AG10803 (cell line): ENCODE data around the gene NAALADL2.
A peak's percentile ranks its signal among the peaks of the same experiment; 100 is the strongest.
"Not testable (repeated sequence)": the region's sequence is repeated elsewhere in the genome, so short reads cannot be mapped to it uniquely, and the experiment has no call there.

ENCODE experiments used
- DNase-seq: peaks from one replicate; pipeline ENCODE4 v3.0.0; 2010; ENCODE audit warnings: low read depth
- H3K4me3 ChIP-seq: 2 replicates; pipeline ENCODE4 v1.5.1; 2011; ENCODE audit warnings: mild to moderate bottlenecking, low read length, control low read depth
- CTCF ChIP-seq: conservative IDR thresholded peaks from 2 replicates; pipeline ENCODE4 v1.5.1; 2011; ENCODE audit warnings: mild to moderate bottlenecking, low read length, control low read depth, inconsistent platforms

The NAALADL2 gene

GRCh38 chr3:175818811-175819464, 959.8 kb downstream of the NAALADL2 start:
- no peak for DNase-seq
- TF ChIP-seq CTCF, result no peak
- no peak overlapping the region for H3K4me3 ChIP-seq

GRCh38 chr3:175822766-175823491, 963.8 kb downstream of the NAALADL2 start:
- DNase-seq, result not testable (repeated sequence)

GRCh38 chr3:175825016-175825580, 966.0 kb downstream of the NAALADL2 start:
- H3K4me3 ChIP-seq, DNase-seq: not testable (repeated sequence)

More at GRCh38 chr3:175822766-175823491, 963.8 kb downstream of the NAALADL2 start:
- H3K4me3 ChIP-seq, result not testable (repeated sequence)

- no peak for TF ChIP-seq CTCF
- DNase-seq, result no peak
- H3K4me3 ChIP-seq, result no peak overlapping the region
Observed at GRCh38 chr3:175826759-175827158, 967.6 kb downstream of the NAALADL2 start.

GRCh38 chr3:175829809-175830208, 970.7 kb downstream of the NAALADL2 start:
- H3K4me3 ChIP-seq, result not testable (repeated sequence)
- peak; percentile 8 for DNase-seq

- not testable (repeated sequence) for H3K4me3 ChIP-seq, DNase-seq
Observed at GRCh38 chr3:175835763-175836162, 976.6 kb downstream of the NAALADL2 start.

GRCh38 chr3:175836617-175837016, 977.5 kb downstream of the NAALADL2 start:
- DNase-seq, result no peak
- no peak for TF ChIP-seq CTCF
- H3K4me3 ChIP-seq, result no peak overlapping the region

- DNase-seq, result no peak
- no peak overlapping the region for H3K4me3 ChIP-seq
- TF ChIP-seq CTCF, result no peak
Observed at GRCh38 chr3:175837962-175838361, 978.8 kb downstream of the NAALADL2 start.

- no peak overlapping the region for H3K4me3 ChIP-seq
- no peak for TF ChIP-seq CTCF
- DNase-seq, result no peak
Observed at GRCh38 chr3:175839366-175840005, 980.4 kb downstream of the NAALADL2 start.
